Measurements from ENCODE around the gene WDHD1.

DNA sequence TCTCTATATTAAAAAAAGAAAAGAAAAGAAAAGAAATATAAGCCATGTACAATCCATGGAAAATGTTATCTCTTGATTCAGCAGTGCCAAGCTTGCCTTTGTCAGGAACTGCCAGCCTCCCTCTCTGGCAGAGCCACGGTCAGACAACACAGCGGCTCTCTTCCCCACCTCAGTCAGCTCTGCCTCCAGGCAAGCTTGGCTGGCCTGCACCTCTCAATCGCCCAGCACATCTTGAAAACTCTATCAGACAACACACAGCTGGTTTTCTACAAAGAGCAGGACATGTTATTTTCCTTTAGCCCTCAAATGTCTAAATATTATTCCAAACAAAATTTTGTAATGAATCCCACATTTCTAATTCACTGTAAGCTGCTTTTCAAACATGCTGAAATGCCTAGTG is 104.3 kb downstream of the WDHD1 start:
- TF ChIP-seq, protein P1, sequence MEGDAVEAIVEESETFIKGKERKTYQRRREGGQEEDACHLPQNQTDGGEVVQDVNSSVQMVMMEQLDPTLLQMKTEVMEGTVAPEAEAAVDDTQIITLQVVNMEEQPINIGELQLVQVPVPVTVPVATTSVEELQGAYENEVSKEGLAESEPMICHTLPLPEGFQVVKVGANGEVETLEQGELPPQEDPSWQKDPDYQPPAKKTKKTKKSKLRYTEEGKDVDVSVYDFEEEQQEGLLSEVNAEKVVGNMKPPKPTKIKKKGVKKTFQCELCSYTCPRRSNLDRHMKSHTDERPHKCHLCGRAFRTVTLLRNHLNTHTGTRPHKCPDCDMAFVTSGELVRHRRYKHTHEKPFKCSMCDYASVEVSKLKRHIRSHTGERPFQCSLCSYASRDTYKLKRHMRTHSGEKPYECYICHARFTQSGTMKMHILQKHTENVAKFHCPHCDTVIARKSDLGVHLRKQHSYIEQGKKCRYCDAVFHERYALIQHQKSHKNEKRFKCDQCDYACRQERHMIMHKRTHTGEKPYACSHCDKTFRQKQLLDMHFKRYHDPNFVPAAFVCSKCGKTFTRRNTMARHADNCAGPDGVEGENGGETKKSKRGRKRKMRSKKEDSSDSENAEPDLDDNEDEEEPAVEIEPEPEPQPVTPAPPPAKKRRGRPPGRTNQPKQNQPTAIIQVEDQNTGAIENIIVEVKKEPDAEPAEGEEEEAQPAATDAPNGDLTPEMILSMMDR (conservative IDR thresholded peaks at IDR 0.05; ENCODE audit: low read length) = no peak
- no peak for TF ChIP-seq EZH2phosphoT487 (IDR thresholded peaks at IDR 0.05; ENCODE audit: borderline replicate concordance, low read depth, low read length)
